Stimulated activated CD4-positive, alpha-beta T cell treated with anti-CD3 and anti-CD28 coated beads, TNF-alpha, amount 100 ng/mL, for 1 hour (primary cell): ENCODE results near the gene RAP1GDS1.

Source experiments
- DNase-seq, 3 donors: peaks; one replicate each; pipeline ENCODE4 v3.0.0-alpha.2; 2020; ENCODE audit warnings: low read depth in 3 of 3, low spot score in 1 of 3

Gene RAP1GDS1

GRCh38 chr4:98260579-98261404, at the start of gene RAP1GDS1:
TSS of gene RAP1GDS1 (plus strand) at chr4:98261384. CDS start at chr4:98261566, 182 bp downstream.
- DNase-seq = peak; percentile 65 to 89 (median 82)

DNA sequence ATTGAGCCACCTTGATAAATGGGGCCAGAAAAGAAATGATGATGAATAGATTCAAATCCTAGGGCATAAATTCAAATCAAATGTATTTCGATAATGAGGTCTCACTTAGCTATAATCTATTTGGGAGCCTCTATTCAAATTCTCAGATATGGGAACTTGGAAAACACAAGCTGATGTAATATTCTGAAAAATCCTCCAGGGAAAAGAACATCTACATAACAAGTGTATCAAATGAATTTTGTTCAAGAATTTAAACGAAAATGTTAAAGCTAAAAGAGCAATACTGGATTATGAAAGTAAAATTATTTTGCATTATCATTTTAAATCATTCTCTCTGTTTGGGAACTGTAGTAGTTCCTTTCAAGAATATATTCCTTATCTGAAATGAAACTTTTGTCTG, 38.9 kb upstream of the RAP1GDS1 start:
- DNase-seq = no peak

GRCh38 chr4:98226396-98226795, 34.8 kb upstream of the RAP1GDS1 start:
- DNase-seq = no peak

- DNase-seq = no peak
Observed at GRCh38 chr4:98230961-98231360, 30.2 kb upstream of the RAP1GDS1 start.

GRCh38 chr4:98232202-98232601, 29.0 kb upstream of the RAP1GDS1 start:
- DNase-seq = no peak

DNA sequence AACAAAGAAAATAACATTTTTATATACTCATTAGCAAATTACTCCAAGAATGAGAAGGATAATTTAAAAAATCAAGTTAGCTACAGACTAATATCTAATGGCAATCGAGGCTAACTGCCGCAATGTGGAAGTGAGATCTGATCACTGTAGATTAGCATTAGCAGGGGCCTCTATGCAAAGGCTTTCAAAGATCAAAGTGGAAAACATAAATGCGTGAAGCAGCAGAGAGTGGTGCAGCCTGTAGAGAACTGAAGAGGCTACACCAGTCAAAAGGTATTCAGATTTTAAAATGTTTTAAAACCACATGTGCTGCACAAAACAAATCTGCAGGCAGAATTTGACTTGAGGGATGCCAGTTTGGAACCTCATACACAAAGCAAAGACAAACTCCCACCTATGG, 24.0 kb upstream of the RAP1GDS1 start:
- no peak for DNase-seq

GRCh38 chr4:98242063-98242462, 19.1 kb upstream of the RAP1GDS1 start:
- DNase-seq = no peak

GRCh38 chr4:98242538-98242937, 18.6 kb upstream of the RAP1GDS1 start:
- no peak for DNase-seq

DNA sequence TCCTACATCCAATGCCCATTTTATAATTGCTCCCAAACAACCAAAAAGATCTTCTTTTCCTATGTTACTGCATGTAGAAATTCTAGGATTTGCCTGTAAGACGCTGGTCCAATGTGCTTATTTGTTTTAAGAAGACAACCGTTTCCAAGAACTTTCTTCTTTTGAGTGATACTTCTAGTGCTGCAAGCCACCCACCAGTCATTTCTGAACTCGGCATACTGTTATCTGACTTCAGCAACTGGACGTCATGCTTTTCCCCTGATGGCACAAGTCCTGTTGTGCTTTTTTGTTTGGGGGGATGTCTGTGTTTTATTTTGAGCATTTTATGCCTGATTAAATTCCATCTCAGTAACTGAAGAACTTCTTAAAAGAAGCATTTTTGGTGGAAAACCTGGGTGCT, 16.0 kb upstream of the RAP1GDS1 start:
- no peak for DNase-seq

GRCh38 chr4:98248934-98249333, 12.2 kb upstream of the RAP1GDS1 start:
- DNase-seq = no peak

- DNase-seq = no peak
Observed at GRCh38 chr4:98249831-98250230, 11.4 kb upstream of the RAP1GDS1 start.

DNA sequence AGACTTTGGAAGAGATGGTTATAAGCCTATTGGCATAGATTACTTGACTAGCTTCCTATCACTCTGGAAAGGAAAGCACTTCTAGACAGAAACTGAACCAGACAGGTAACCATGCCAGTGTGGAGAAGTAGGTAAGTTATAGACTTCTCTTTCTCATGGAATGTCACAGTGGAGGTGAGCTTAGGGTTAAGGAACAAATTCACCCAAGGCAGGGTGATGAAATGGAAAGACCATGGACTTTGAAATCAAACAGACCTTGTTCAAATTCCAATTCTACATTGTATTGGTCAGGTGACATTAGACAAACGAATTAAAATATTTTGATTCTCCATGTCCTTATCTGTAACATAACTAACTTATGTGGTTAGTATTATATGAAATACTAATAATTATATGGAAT, 7.7 kb upstream of the RAP1GDS1 start:
- DNase-seq = no peak

DNA sequence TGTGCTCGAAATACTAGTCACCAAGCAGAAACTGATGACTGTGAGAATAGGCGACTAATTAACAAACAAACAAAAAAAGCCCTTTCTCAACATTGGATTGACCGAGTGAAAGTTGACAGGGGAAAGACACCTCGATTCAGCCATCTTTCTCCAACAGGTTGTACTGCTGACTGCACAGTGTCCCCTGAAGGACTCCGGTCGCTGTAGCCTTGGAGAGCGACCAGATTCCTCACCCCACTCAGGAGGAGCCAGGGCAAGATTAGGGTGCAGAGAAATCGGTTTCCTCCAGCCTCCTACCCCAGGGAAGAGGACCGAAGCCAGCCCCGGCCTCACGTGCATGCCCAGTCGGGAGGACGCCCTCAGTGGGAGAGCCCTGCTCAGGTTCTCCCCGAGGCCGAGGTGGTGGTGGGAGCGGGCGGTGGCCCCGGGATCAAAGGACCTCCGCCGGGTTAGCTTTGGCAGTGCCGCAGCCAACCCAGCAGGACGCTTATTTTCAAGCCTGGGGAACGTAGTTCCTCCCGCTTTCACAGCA, 1.1 kb upstream of the RAP1GDS1 start:
- DNase-seq = no peak

GRCh38 chr4:98261405-98262291, 464 bp downstream of the RAP1GDS1 start:
- peak in 2 of 3 donors; percentile 7 to 30 for DNase-seq

DNA sequence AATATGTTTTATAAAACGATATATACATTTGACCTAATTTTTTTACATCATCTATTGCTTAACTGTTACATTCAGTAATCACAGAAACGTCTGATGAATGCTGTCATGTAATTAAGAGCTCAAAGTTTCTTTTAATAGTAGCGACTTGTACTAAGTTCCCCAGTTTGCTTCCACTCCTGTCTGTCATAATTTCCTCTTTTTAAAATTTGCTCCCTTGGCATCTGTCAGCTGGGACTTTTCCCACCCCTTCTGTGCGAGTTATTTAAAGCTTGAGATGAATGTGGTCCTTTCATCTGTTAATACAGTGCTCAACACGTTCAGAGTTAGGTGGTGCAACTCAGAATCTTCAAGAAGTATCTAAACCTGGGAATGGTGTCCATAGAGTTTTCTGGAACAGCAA, 1.2 kb downstream of the RAP1GDS1 start:
- DNase-seq = no peak

DNA sequence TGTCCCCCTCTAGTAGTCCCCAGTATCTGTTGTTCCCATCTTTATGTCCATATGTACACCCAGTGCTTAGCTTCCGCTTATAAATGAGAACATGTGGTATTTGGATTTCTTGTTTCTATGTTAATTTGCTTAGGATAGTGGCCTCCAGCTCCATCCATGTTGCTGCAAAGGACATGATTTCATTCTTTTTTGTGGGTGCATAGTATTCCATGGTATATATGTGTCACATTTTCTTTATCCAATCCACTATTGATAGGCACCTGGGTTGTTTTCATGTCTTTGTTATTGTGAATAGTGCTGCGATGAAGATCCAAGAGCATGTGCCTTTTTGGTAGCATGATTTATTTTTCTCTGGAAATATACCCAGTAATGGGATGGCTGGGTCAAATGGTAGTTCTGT, 6.3 kb downstream of the RAP1GDS1 start:
- no peak for DNase-seq

- DNase-seq = no peak
Observed at GRCh38 chr4:98275145-98275544, 14.0 kb downstream of the RAP1GDS1 start.

DNA sequence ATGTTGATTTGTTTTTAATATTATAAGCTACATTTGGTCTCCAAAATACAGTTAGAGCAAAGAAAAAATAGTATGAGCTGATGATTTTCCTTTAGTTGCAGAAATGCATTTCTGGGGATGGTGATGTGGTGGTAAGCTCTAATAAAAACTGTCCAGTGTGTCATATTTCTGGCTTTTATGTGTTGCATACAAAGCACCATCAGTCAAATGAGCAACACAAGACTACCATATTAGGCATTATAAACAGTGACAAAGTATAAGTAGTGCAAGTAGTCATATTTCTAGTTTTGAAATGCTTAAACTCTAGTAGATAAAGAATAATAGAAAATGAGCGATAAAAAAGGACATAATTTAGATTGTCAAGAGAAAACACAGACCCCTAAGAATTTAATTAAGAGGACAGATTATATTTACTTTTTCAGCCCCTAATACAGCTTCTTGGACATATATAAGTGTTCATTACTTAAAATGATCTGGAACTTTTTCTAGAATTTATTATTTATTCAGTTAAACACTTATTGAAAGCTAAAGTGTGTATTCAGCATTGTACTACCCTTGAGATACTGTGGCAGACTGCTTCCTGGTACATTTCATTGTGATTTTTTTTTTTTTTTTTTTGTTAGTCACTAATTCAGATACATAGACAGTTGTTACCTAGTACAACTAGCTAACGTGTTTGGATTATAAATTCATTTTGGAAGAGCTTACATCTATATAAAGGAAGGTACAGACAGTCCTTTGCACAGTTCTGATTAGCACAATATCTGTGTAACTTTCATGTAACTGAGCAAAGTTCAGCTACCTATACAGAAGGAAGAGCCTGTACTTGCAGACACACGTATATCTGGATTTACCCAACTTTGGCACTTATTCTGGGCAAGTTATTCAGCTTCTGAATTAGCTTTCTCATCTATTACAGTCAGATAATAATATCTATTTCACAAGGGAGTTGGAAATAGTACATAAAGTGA, 22.3 kb downstream of the RAP1GDS1 start:
- no peak for DNase-seq

GRCh38 chr4:98284640-98285046, 23.5 kb downstream of the RAP1GDS1 start:
- DNase-seq = no peak

- no peak for DNase-seq
Observed at GRCh38 chr4:98285676-98286075, 24.5 kb downstream of the RAP1GDS1 start.

- no peak for DNase-seq
Observed at GRCh38 chr4:98287328-98287727, 26.1 kb downstream of the RAP1GDS1 start.
